Activated CD4-positive, alpha-beta T cell treated with anti-CD3 and anti-CD28 coated beads, Interleukin-2, amount 10 ng/mL, durations not matched to agents 24 days and 14 days (primary cell): ENCODE results near the gene ST6GALNAC3. TPM values are rescaled to one million over a fixed set of nuclear protein-coding genes. Genes with fewer than 3 reads are reported as not detected.

Source experiments
- DNase-seq: peaks from one replicate; pipeline ENCODE4 v3.0.0; 2022
- H3K27ac Mint-ChIP-seq: one replicate; pipeline ENCODE4 v1.8.0; 2022; ENCODE audit warnings: mild to moderate bottlenecking, mixed read lengths
- H3K27me3 Mint-ChIP-seq: one replicate; pipeline ENCODE4 v1.8.0; 2022; ENCODE audit warnings: mixed read lengths
- H3K36me3 Mint-ChIP-seq: one replicate; pipeline ENCODE4 v1.8.0; 2022; ENCODE audit warnings: low read depth, mild to moderate bottlenecking, mixed read lengths
- H3K4me1 Mint-ChIP-seq: one replicate; pipeline ENCODE4 v1.8.0; 2021; ENCODE audit warnings: mixed read lengths
- H3K4me3 Mint-ChIP-seq: one replicate; pipeline ENCODE4 v1.8.0; 2022; ENCODE audit warnings: mild to moderate bottlenecking, moderate library complexity, mixed read lengths
- H3K9me3 Mint-ChIP-seq: one replicate; pipeline ENCODE4 v1.8.0; 2021; ENCODE audit warnings: mixed read lengths
- intact Hi-C: fragments of 100-400 bp; cut with micrococcal nuclease; formaldehyde crosslinking; loops from one replicate; pipeline ENCODE4 v1.15.1; 2023
- total RNA-seq: library from RNA; stranded (reverse); gene quantifications from 2 replicates; pipeline ENCODE4 v1.2.3, GENCODE V29; 2022

ST6GALNAC3 gene
- total RNA-seq, 1 donor from 2014 or later: 0.28 TPM

DNA sequence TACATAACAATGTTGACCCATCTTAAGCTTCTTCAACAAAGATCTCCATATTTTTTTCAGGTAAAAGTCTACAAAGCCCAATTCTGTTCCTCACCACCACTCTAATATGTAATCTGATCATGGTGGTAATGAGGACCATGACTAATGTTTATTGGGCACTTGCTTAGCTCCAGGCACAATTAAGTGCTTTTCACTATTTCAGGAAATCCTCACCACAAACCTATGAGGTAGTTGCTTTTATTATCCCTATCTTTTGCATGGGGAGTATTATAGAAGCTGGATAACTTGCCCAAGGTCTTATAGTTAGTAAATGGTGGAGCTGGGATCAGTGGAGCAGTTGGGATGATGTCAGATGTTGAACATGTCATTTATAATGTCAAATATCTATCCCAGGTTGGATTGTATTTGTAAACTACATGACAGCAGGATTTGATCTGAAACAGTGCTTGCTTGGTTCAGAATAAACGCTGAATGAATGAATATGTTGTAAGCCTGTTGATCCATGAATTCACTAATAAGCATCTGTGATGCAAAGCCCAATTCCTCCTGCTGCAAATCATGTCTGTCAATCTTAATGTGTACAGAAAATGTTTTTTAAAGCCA lies 509.4 kb downstream of the ST6GALNAC3 start:
- Mint-ChIP-seq H3K4me1 (peaks cover 3% of the 10 kb centered on the region), H3K27ac (no peak overlapping the region), H3K36me3 (no peaks in the 10 kb centered on the region), H3K27me3 (no peaks in the 10 kb centered on the region), H3K9me3 (no peaks in the 10 kb centered on the region), H3K4me3 (no peak overlapping the region)
- intact Hi-C loops: no loop called here
- no peak for DNase-seq

GRCh38 chr1:76585980-76586674 lies 511.6 kb downstream of the ST6GALNAC3 start:
- Mint-ChIP-seq H3K9me3 (no peaks in the 10 kb centered on the region), H3K27me3 (no peaks in the 10 kb centered on the region), H3K4me3 (no peak overlapping the region), H3K4me1 (peaks cover 3% of the 10 kb centered on the region), H3K36me3 (no peaks in the 10 kb centered on the region), H3K27ac (no peak overlapping the region)
- no peak for DNase-seq
- intact Hi-C loops: no loop called here

DNA sequence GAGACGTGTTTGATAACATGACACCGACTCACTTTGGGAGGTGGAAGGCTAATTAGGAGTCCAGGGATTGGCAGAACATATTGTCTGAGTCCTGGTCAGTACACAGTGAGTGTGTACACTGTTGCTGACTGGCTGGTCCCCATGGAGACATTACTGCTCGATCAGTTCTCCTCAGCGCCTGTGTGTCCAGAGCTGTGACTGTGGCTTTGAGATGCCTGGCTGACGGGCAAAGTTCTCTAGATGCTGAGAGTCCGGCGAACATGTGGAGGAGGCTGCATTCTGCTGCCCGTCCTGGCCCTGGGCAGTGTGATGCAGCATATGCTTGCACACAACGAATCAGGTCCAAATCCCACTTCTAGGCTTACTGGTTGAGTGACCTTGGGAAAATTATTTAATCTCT lies 512.7 kb downstream of the ST6GALNAC3 start:
- Mint-ChIP-seq H3K36me3 (no peaks in the 10 kb centered on the region), H3K27ac (no peak overlapping the region), H3K9me3 (no peaks in the 10 kb centered on the region), H3K27me3 (no peaks in the 10 kb centered on the region), H3K4me1 (peaks cover 3% of the 10 kb centered on the region), H3K4me3 (no peak overlapping the region)
- intact Hi-C loops: no loop called here
- no peak for DNase-seq

DNA sequence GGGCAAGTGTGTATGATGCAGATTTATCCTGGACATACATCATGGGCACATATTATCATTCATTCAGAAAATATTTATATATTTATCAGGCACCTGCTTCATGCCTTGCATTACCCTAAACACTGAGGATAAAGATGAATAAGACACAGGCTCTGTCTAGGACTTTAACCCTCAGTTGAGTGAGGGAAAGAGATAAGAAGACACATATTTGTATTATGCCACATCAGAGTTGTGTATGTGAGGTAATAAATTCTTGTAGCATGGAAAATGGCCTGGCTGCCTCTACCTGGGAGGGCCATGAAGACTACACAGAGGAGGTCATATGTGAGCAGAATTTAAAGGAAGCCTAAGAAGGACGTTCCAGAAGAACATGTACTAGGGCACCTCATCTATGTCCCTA lies 516.9 kb downstream of the ST6GALNAC3 start:
- intact Hi-C loops: no loop called here
- Mint-ChIP-seq H3K9me3 (no peaks in the 10 kb centered on the region), H3K27ac (no peak overlapping the region), H3K4me1 (no peaks in the 10 kb centered on the region), H3K27me3 (no peaks in the 10 kb centered on the region), H3K36me3 (no peaks in the 10 kb centered on the region), H3K4me3 (no peak overlapping the region)
- no peak for DNase-seq

DNA sequence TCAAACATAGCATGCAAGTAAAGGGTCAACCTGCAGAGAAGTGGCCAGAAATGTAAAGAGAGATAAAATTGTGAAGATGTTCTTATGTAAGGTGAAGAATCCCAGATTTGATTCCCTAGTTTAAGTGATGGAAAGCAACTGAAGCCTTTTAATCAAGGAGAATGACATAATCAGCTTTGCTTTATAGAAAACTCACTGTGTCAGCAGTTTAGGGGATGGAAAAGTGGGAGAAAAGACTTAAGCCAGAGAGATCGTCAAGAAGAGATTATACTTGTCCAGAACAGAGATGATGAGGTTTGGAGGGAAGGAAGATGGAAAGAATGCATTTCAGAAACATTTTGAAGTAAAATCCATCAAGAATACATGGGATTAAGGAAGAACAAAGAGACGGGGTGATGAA lies 517.4 kb downstream of the ST6GALNAC3 start:
- no peaks in the 10 kb centered on the region for H3K36me3 Mint-ChIP-seq

DNA sequence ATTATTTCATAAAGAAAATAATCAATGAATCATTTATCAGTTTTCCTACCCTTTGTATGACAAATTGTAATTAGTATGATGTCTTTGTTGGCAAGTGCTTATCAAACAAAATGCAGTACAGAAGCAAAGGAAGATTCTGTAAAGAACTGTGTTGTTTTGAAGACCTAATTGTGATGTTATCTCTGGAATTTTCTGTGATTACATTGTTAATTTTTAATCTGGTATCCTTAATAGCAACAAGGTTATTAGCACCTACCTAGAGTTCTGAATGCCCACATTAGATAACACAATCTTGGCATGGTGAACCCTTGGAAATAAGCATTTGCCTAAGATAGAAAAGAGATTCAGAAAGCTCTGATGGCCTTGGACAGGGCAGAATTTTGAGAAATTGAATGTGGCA lies 518.6 kb downstream of the ST6GALNAC3 start:
- no peaks in the 10 kb centered on the region for H3K36me3 Mint-ChIP-seq
- no peak for DNase-seq
- H3K27ac Mint-ChIP-seq: no peak overlapping the region
- no peaks in the 10 kb centered on the region for H3K27me3 Mint-ChIP-seq
- H3K9me3 Mint-ChIP-seq: no peaks in the 10 kb centered on the region
- H3K4me3 Mint-ChIP-seq: no peak overlapping the region
- intact Hi-C loops: no loop called here
- no peaks in the 10 kb centered on the region for H3K4me1 Mint-ChIP-seq

More for the DNA sequence above, 517.4 kb downstream of the ST6GALNAC3 start:
- no peak for DNase-seq
- Mint-ChIP-seq H3K9me3 (no peaks in the 10 kb centered on the region), H3K27me3 (no peaks in the 10 kb centered on the region), H3K4me3 (no peak overlapping the region), H3K27ac (no peak overlapping the region), H3K4me1 (no peaks in the 10 kb centered on the region)
- intact Hi-C loops: no loop called here

- Mint-ChIP-seq H3K9me3 (no peaks in the 10 kb centered on the region), H3K4me3 (no peak overlapping the region), H3K27ac (no peak overlapping the region), H3K36me3 (no peaks in the 10 kb centered on the region), H3K4me1 (no peaks in the 10 kb centered on the region), H3K27me3 (no peaks in the 10 kb centered on the region)
- DNase-seq: no peak
- intact Hi-C loops: no loop called here
Measured at GRCh38 chr1:76593618-76594017, 519.1 kb downstream of the ST6GALNAC3 start.

DNA sequence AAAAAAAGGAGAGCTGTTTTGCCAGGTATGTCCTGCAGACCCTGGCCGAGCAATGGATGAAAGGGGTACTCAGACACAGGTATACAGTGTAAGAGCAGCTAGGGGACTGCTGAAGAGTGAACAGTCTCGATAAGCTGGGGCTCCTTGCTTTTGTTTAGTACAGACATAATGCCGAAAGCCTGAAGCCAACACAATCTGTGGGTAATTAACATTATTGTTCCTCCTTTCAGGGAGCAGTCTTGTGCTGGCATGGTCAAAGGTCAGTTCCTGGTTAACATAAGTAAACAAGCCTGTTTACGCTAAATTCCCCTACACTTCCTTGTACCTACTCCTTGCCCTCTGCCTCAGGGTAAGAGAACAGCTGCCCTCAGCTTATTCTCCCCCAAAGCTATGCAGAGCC lies 520.5 kb downstream of the ST6GALNAC3 start:
- intact Hi-C loops: no loop called here
- no peak for DNase-seq
- H3K27me3 Mint-ChIP-seq: no peaks in the 10 kb centered on the region
- no peaks in the 10 kb centered on the region for H3K36me3 Mint-ChIP-seq
- H3K4me3 Mint-ChIP-seq: no peak overlapping the region
- no peaks in the 10 kb centered on the region for H3K4me1 Mint-ChIP-seq
- no peak overlapping the region for H3K27ac Mint-ChIP-seq
- H3K9me3 Mint-ChIP-seq: no peaks in the 10 kb centered on the region

DNA sequence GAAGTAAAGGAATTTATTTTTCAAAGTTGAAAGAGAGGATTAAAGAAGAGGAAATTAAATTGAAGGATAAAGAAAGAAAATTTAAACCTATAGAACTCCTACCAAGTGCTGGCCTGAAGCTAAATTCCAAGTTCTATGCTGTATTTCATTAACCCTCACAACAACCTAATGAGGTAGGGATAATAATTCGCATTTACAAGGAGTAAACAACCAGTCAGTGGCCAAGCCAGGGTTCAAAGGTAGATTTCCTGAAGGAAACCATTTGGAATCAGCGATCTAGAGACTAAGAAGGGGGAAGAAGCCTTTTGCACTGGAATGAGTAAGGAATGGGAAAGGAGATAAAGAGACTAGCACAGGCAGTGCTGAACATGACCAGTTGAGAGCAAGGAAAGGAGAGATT lies 526.9 kb downstream of the ST6GALNAC3 start:
- intact Hi-C loops: no loop called here
- no peak for DNase-seq
- H3K36me3 Mint-ChIP-seq: no peaks in the 10 kb centered on the region
- H3K4me1 Mint-ChIP-seq: no peaks in the 10 kb centered on the region
- peaks cover 2% of the 10 kb centered on the region for H3K27me3 Mint-ChIP-seq
- no peak overlapping the region for H3K4me3 Mint-ChIP-seq
- H3K9me3 Mint-ChIP-seq: no peaks in the 10 kb centered on the region
- H3K27ac Mint-ChIP-seq: no peak overlapping the region

GRCh38 chr1:76607717-76608116 lies 533.2 kb downstream of the ST6GALNAC3 start:
- no peaks in the 10 kb centered on the region for H3K4me1 Mint-ChIP-seq
- H3K9me3 Mint-ChIP-seq: no peaks in the 10 kb centered on the region
- H3K27me3 Mint-ChIP-seq: no peaks in the 10 kb centered on the region
- H3K27ac Mint-ChIP-seq: no peak overlapping the region
- H3K36me3 Mint-ChIP-seq: no peaks in the 10 kb centered on the region
- no peak overlapping the region for H3K4me3 Mint-ChIP-seq
- no peak for DNase-seq
- intact Hi-C loops: no loop called here

GRCh38 chr1:76611770-76612445 lies 537.4 kb downstream of the ST6GALNAC3 start:
- no peaks in the 10 kb centered on the region for H3K4me1 Mint-ChIP-seq
- H3K9me3 Mint-ChIP-seq: no peaks in the 10 kb centered on the region
- H3K4me3 Mint-ChIP-seq: no peak overlapping the region
- no peak for DNase-seq
- intact Hi-C loops: no loop called here
- H3K27ac Mint-ChIP-seq: no peak overlapping the region
- no peaks in the 10 kb centered on the region for H3K36me3 Mint-ChIP-seq
- no peaks in the 10 kb centered on the region for H3K27me3 Mint-ChIP-seq

DNA sequence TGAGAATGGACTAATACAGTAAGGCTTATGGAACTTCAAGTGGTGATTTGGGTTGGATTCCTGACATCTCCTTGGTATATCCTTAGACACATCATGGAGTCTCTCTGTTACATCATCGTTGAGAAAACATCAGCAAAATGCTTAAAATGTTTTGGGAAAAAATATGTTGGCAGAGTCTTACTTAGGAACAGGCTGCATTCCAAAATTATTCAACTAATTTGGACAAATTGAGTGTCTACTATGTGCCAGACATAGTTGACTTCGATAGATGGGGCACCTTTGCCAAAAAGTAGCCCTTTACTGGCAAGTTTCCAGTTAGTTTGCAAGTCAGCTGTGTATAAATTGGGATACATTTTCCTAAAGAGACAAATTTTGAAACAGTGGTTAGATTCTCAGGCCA lies 539.3 kb downstream of the ST6GALNAC3 start:
- Mint-ChIP-seq H3K27ac (no peak overlapping the region), H3K4me3 (no peak overlapping the region), H3K9me3 (no peaks in the 10 kb centered on the region), H3K36me3 (no peaks in the 10 kb centered on the region), H3K27me3 (no peaks in the 10 kb centered on the region), H3K4me1 (no peaks in the 10 kb centered on the region)
- DNase-seq: no peak
- intact Hi-C loops: no loop called here

- DNase-seq: no peak
- no peak overlapping the region for H3K27ac Mint-ChIP-seq
- no peaks in the 10 kb centered on the region for H3K27me3 Mint-ChIP-seq
- H3K36me3 Mint-ChIP-seq: no peaks in the 10 kb centered on the region
- no peak overlapping the region for H3K4me3 Mint-ChIP-seq
- intact Hi-C loops: no loop called here
- H3K4me1 Mint-ChIP-seq: no peaks in the 10 kb centered on the region
- H3K9me3 Mint-ChIP-seq: no peaks in the 10 kb centered on the region
Measured at GRCh38 chr1:76615253-76616035, 540.9 kb downstream of the ST6GALNAC3 start.

- no peak overlapping the region for H3K4me3 Mint-ChIP-seq
- no peaks in the 10 kb centered on the region for H3K27me3 Mint-ChIP-seq
- no peak for DNase-seq
- H3K36me3 Mint-ChIP-seq: no peaks in the 10 kb centered on the region
- H3K27ac Mint-ChIP-seq: no peak overlapping the region
- no peaks in the 10 kb centered on the region for H3K9me3 Mint-ChIP-seq
- no peaks in the 10 kb centered on the region for H3K4me1 Mint-ChIP-seq
- intact Hi-C loops: no loop called here
Measured at GRCh38 chr1:76620371-76620770, 545.8 kb downstream of the ST6GALNAC3 start.
